GM21360 (cell line): ENCODE data around the gene SLC9B2.
"Not testable (repeated sequence)": the region's sequence is repeated elsewhere in the genome, so short reads cannot be mapped to it uniquely, and the experiment has no call there.

ENCODE experiments used
- ATAC-seq: cut with Tn5 transposase; IDR thresholded peaks from one replicate; pipeline ENCODE4 v1.9.1; 2021; ENCODE audit warnings: mild to moderate bottlenecking, moderate library complexity; ENCODE audit not compliant: unreplicated experiment

The SLC9B2 gene

DNA sequence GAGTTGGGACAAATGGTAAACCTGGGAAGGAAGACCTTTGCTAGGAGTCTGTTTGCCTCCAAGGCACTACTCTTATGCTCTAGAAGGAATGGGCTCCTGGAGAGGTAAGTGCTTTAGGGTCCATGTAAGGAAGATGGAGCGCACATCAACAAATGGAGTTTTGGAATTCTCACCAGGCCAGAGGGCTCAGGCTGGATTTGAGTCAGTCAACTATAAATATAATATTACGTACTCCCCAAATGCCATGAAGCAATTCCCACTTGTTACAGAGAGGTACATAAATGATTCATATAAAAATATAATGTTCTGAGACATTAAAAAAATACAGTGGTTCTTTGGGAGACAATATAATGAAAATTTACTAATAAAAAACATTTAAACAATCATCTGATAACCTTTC lies 55.4 kb downstream of the SLC9B2 start:
- no peak for ATAC-seq

- peak; percentile 99 for ATAC-seq
Observed at GRCh38 chr4:103019308-103020124, 57.0 kb downstream of the SLC9B2 start, which contains the start of gene SLC9B1. SLC9B1 (minus strand) TSS chr4:103019705; CDS start chr4:102991711, 27,994 bp downstream.

GRCh38 chr4:103018391-103019307 lies 57.9 kb downstream of the SLC9B2 start:
- ATAC-seq: no peak

DNA sequence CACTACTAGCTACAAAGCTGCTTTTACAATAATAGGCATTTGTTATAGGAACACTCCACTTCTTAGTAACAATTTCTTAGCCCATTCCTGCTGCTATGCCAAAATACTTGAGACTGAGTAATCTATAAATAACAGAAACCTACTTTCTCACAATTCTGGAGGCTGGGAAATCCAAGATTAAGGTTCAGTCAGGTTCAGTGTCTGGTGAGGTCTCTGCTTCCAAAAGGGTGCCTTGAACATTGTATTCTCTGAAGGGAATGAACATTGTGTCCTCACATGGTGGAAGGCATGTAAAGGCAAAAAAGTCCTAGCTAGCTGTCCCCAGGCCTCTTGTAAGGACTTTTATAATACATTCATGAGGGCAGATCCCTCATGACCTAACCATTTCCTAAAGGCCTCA lies 64.0 kb downstream of the SLC9B2 start:
- ATAC-seq: no peak

GRCh38 chr4:103012060-103012459 lies 64.5 kb downstream of the SLC9B2 start:
- ATAC-seq: no peak

- ATAC-seq: no peak
Observed at GRCh38 chr4:103011378-103012025, 65.1 kb downstream of the SLC9B2 start.

GRCh38 chr4:103010804-103011203 lies 65.8 kb downstream of the SLC9B2 start:
- ATAC-seq: no peak

DNA sequence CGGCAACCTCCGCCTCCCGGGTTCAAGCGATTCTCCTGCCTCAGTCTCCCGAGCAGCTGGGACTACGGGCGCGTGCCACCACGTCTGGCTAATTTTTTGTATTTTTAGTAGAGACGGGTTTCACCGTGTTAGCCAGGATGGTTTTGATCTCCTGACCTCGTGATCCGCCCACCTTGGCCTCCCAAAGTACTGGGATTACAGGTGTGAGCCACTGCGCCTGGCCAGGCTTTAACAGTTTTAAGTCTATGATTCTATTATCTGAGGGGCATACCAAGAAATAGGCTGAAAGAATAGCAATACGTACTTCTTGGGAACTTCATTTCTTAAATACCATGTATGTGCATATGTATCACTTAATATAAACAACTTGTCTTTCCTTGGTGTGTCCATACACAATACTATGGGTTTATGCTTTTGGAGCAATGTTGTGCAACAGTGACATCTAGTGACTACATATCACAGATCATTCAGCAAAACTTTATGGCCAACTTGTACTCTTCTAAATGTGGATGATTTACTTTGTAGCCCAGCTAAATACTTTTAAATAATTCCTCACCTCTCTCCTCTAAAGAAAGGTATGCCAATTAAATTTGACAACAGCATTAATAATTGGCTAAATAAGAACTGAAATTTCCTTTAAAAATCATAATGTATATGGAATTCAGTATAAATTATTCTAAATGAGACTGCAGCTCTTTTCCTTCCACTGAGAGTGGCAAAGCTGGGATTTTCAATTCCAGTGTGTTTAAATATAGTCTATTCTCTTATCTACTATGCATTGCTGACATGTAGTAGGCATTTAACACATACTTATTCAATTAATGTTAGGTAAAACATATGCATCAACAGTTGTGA lies 67.5 kb downstream of the SLC9B2 start:
- ATAC-seq: no peak

- ATAC-seq: no peak
Observed at GRCh38 chr4:103002551-103002950, 74.0 kb downstream of the SLC9B2 start.

GRCh38 chr4:102994803-102995202 lies 81.8 kb downstream of the SLC9B2 start:
- ATAC-seq: no peak

GRCh38 chr4:102993985-102994384 lies 82.6 kb downstream of the SLC9B2 start:
- ATAC-seq: not testable (repeated sequence)

DNA sequence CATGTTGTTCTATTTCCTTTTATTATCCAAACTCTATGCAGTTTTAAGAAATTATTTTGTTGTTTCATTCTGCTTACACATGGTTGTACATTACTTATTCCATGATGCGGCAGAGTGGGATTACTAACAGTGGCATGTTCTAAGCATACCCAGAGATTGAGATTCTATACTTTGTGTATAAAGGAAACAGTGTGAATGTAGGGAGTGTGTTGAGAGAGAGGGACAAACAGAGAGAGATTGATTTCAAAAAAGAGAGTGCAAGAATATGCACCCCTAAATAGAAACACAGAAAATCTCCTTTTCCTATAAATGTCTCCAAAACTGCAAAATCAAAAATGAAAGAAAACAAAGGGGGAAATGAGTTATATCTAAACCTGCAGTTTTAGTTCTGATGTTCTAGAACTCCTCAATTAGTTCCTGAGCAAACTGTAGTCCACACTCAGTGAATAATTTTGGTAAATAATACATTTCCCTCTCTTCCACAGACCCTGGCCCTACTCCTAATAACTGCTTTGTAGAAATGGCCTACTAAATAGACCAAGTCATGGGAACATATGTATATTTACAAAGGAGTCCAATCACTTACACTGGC lies 88.0 kb downstream of the SLC9B2 start:
- ATAC-seq: no peak

- ATAC-seq: no peak
Observed at GRCh38 chr4:102981005-102981404, 95.6 kb downstream of the SLC9B2 start.
